Glomerular visceral epithelial cell (primary cell): Measurements from ENCODE around the gene MAP2.

Source experiments
- DNase-seq: peaks from one replicate; pipeline ENCODE4 v3.0.0-alpha.2; 2016; ENCODE audit errors: extremely low spot score

Gene MAP2

DNA sequence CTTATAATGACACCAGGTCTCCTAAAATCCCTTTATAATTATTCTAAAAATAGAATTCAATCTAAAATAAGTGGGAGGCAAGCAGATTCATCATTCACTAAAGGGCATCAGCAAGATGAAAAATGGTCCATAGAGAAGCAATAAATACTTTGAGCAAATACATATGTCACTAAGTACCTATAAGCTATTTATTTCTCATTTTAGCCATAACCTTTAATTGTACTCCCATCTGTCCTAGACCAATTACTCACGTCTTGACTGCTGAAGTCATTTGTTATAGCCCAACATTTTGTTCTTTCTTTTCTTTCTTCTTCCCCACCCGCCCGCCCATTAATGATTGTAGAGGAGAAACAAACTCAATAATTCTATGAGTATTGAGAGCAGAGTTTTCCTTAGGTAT lies 105.7 kb downstream of the MAP2 start:
- no peak for DNase-seq

GRCh38 chr2:209532321-209532720 lies 108.5 kb downstream of the MAP2 start:
- no peak for DNase-seq

GRCh38 chr2:209533391-209533790 lies 109.5 kb downstream of the MAP2 start:
- DNase-seq = no peak

- DNase-seq = no peak
Measured at GRCh38 chr2:209534228-209534627, 110.4 kb downstream of the MAP2 start.

- DNase-seq = no peak
Measured at GRCh38 chr2:209536363-209536762, 112.5 kb downstream of the MAP2 start.

DNA sequence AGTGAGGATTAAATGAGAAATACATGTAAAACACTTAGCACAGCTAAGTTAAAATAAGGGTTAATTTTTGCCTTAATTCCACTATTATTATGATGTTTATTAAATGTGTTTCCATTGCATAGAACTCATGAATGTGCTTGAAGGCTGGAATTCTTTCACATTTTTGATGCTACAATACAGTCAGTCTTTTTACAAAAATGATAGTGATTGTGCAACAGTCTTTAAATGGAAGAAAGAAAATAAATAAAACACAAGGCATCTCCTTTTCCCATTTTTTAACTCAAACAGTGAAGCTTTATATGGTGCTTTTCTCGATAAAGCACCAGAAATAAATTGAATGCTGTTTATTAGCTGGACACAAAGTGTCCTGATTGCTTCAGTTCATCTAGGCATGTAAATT lies 123.9 kb downstream of the MAP2 start:
- no peak for DNase-seq

- DNase-seq = no peak
Measured at GRCh38 chr2:209549589-209549988, 125.7 kb downstream of the MAP2 start.

DNA sequence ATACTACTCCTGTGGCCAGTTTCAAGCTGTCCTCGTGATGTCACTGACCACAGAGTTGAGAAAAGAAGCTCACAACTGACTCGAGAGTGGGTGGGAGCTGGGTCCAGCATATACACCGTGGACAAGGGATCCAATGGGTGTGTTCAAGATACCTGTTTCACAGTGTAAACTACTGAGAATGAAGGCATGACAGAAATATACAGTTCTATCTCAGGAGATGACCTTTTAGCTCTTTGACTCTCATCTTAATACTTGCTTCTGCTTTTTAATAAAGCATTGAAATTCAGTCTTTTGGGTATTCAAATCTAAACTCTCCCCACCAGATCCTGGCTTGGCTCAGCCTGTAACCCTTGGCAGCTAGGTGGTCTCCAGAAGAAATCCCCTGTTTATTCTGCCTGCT lies 130.1 kb downstream of the MAP2 start:
- DNase-seq = no peak

DNA sequence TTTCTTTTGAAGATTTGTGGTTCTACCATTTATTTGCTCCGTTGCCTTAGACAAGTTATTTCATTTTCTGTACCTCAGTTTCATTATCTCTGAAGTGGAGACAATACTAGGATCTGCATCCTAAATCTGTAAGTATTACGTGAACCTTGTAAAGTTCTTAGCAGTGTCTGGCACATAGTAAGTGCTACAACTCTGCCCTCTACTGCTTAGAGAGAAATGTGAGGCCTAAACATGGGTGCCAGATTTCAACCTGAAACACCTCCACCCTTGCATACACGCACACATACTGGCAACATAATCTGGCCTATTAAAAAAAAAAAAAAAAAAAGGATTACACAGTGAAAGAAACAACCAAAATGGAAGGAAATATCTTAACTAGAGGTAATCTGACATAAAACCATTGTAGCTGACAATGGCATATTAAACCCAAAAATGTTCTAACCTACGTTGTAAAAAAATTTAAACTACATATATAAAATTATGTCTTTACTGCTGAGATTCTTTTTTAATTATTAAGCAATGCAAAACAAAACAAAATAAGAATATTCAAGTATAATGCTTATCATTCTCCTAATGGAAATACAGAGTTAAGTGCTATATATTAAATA lies 132.6 kb downstream of the MAP2 start:
- peak; percentile 51 for DNase-seq

DNA sequence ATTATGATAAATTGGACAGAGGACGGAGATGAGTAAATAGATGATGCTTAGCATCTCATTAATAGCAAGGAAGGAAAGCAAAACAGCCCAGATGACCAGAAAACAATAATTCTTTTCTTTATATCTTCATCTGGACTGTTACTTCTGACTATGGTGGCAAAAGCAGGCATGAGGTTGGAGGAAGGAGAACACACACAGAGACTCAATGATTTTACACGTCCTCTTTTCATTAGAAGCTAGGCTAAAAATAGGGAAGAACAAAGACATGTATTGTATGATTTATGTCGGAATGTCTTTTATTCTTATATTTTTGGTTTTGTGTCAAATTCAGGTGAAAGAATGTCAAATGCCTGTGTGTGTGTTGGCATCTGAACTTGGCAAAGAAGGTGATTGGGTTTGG lies 137.1 kb downstream of the MAP2 start:
- no peak for DNase-seq

- DNase-seq = no peak
Measured at GRCh38 chr2:209563453-209563852, 139.6 kb downstream of the MAP2 start.

DNA sequence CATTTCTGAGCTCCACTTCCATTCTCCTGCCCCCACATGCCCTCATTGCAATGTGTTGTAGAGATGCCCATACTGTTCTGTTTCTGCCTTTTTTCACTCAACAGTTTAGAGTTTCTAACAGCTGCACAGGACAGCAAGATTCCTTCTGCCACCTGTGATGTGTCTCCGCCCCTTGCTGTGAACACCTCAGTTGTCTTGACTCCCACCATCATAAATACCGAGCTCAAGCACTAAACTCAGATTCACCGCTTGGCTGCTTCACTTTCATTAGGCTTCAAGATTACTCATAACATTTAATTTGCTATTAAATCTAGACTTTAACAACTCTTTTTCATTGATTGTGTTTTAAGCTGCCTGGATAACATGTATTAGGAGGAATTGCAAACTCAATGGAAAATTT lies 141.0 kb downstream of the MAP2 start:
- no peak for DNase-seq

DNA sequence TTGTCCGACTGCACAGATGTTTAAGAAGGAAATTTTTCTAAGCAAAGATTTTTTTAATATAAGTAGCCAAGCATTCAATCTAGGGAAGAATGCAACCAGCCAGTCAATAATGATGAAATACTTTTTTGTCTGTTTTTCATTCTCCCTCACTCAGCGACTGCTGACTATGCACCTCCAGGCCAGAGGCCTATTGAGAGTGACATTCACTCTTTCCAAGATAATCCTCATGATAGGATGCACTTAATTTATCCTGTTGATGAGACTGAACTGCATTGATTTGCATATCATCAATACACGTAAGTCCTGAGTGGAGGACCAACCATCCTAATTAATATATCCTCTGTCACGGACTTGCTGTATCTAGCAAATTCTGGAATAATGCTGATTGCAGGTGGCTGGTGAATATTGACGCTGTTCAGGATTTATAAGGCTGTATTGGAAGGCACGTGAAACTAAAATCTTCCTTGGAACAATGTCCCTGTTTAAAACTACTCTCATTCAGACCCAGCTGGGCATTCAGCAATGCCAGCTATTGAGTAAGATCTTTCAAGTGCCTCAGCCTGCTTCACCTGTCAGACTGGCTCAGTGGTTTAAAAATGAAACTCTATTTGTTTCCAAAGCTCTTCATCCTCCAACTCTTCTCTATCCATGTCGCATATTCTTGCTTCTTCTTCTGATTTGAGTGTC lies 142.2 kb downstream of the MAP2 start:
- DNase-seq = no peak

DNA sequence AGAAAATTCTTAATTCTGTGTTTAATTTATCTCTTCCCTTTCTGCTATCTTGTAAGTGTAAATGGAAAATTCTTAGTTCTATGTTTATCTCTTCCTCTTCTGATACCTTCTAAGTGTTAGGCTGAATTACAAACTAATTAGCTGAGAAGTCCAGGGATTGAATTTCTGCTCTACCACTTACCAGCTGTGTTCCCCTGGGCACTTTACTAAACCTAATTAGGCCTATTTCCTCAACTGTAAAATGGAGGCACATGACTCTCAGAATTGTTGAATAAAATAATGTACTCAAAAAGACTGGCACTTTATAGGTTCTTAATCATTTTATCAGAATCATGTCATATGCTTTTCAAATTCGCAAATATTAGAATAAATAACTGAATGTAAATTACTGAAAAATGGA lies 146.3 kb downstream of the MAP2 start:
- DNase-seq = no peak

GRCh38 chr2:209574515-209574914 lies 150.7 kb downstream of the MAP2 start:
- no peak for DNase-seq

GRCh38 chr2:209577376-209578357 lies 153.8 kb downstream of the MAP2 start:
- DNase-seq = peak; percentile 20

DNA sequence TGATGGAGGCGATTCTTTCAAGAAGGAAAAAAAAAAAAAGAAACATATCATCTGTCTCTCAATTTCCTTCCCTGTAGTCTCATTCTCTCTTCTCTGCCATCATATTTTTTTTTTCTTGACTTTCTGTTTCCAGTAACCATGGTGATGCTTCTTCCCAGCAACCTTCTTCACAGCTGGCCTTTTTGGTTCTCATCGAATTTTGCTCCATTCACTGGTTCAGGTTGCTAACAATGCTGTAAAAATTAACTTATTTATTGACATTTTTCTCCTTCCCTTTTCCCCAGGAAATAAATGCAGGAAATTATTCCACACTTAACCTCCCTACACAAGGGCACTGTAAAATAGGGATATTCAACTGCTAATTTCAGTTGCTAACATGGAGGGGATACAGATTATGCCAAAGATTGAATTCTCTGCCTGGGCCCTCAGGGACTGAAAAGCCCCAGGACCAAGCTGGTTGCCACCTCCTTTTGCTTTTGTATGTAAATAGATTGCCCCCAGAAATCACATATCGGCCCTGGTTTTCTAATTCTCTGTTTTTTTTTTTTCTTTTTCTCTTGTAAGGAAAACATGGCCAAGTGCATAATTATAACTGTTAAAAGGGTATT lies 154.7 kb downstream of the MAP2 start:
- no peak for DNase-seq

DNA sequence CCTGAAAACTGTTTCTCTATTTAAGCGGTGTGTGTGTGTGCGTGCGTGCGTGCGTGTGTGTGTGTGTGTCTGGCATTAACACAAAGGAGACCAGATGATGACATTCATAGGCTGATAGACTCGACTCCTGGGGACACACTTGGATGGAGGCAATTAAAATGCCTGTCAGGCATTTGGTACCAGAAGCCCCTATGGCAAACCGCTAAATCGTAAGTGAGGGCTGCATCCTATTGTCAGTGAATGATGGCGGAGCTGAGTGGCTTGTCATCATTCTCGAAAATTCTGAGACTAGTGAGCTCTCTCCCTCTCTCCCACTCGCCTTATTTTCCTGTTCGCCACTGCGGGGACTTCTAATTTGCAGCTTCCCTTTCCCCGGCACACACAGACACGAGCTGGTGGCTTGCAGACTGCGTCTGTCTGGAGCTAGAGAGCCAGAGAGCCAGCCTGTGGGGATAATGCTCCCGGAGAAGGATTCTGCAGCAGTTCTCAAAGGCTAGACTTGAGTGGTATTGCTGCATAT lies 155.4 kb downstream of the MAP2 start:
- DNase-seq = peak; percentile 22

DNA sequence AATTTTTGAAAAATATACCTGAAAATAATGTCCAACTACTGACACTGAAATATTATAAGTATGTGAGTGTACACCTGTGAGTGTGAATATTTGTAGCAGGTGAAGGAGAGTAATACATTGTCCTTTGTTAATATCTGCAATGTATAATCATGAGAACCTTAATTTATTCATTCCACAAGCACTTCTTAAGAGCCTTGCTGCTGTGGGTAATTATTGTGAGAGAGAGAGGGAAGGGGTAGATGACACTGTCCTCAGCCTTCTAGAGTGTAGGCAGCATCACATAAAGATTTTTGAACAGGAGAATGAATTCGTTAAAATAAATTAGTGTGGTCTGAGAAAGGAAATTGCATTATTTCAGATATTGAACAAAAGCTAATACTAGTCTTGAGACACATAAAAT lies 157.2 kb downstream of the MAP2 start:
- DNase-seq = no peak

GRCh38 chr2:209582281-209582680 lies 158.4 kb downstream of the MAP2 start:
- DNase-seq = no peak

DNA sequence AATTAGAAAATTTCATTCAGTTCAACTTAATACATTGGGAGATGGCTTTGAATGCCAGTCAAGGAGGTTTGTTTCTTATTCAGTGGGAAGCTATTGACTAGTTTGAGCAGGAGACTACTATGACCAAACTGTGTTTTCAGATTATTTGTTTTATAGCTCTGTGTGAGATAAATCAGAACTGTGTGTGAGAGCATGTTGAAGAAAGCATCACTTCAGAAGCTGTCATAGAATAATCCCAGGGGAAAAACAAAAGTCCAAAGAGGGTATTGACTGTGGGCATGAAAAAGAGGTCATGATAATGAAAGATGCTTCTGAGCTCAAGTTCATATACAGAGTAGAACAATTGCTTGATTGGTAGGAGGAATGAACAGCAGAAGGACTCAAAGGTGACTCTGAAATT lies 160.6 kb downstream of the MAP2 start:
- no peak for DNase-seq

GRCh38 chr2:209584915-209585314 lies 161.1 kb downstream of the MAP2 start:
- DNase-seq = no peak
